ENCODE results near the gene CNPPD1. TPM values are rescaled to one million over a fixed set of nuclear protein-coding genes. Genes with fewer than 3 reads are reported as not detected.

Gene CNPPD1
- total RNA-seq, 1 experiment from 2014 or later: 33.9 TPM

DNA sequence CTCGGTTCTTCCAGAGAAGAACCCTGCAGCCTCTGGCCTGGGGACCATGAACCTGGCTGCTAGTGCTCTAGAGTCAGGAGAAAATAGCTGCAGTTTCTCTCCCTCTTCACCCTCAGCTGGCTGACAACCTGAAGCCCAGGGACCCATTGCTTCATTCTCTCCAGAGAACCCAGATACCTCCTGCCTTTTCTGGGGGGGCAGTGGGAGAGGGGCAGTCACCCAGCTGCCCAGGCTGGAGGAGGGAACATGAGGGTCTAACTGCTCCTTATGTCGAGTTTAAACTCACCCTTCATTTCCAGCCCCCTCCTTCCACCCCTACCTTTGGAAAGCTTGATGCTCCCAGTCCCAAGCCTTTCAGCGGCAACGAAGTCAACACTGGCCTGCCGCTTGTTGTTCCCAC lies 22.2 kb upstream of the CNPPD1 start:
- POLR2A ChIA-PET: interaction anchor here (1.1 to 1.2 kb wide), 2 partner anchors 23 to 33 kb away, joined by 3 to 5 read pairs; no protein-coding TSS in a partner anchor
- TF ChIP-seq, protein P1, sequence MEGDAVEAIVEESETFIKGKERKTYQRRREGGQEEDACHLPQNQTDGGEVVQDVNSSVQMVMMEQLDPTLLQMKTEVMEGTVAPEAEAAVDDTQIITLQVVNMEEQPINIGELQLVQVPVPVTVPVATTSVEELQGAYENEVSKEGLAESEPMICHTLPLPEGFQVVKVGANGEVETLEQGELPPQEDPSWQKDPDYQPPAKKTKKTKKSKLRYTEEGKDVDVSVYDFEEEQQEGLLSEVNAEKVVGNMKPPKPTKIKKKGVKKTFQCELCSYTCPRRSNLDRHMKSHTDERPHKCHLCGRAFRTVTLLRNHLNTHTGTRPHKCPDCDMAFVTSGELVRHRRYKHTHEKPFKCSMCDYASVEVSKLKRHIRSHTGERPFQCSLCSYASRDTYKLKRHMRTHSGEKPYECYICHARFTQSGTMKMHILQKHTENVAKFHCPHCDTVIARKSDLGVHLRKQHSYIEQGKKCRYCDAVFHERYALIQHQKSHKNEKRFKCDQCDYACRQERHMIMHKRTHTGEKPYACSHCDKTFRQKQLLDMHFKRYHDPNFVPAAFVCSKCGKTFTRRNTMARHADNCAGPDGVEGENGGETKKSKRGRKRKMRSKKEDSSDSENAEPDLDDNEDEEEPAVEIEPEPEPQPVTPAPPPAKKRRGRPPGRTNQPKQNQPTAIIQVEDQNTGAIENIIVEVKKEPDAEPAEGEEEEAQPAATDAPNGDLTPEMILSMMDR (IDR thresholded peaks at IDR 0.05; ENCODE audit: unreplicated experiment): no peak
- no peaks in the 10 kb centered on the region for H3K36me3 Mint-ChIP-seq (ENCODE audit: insufficient read depth, unreplicated experiment)
- BruUV-seq (replicated peaks): no TSS peak
- CTCF ChIA-PET: interaction anchor here (1.0 to 1.2 kb wide), 2 partner anchors 40 to 96 kb away, joined by 3 read pairs; no protein-coding TSS in a partner anchor
- H3K27me3 Mint-ChIP-seq (ENCODE audit: insufficient read depth, unreplicated experiment): no peaks in the 10 kb centered on the region
- no peaks in the 10 kb centered on the region for H3K9me3 Mint-ChIP-seq (ENCODE audit: unreplicated experiment)
- H3K4me1 Mint-ChIP-seq (ENCODE audit: insufficient read depth, unreplicated experiment): no peaks in the 10 kb centered on the region
- no peak for DNase-seq (ENCODE audit: unreplicated experiment)
- H3K27ac Mint-ChIP-seq (ENCODE audit: low read depth, unreplicated experiment): no peak overlapping the region
- no peak overlapping the region for H3K4me3 Mint-ChIP-seq (ENCODE audit: unreplicated experiment)
- intact Hi-C loops (cut with micrococcal nuclease): no loop called here

DNA sequence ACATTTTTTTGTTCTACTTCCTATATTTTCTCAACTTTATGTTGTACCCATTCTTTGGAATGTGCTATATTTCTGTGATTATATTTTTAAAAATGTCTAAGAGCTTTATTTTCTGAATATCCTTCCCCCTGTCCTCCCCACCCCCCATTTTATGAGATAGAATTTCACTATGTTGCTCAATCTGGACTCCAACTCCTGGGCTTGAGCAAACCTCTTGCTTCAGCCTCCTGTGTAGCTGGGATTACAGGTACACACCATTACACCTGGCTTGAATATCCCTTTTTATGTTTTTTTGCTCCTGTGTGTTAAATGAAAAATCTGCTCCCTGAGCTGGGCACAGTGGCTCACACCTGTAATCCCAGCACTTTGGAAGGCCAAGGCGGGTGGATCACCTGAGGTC lies 20.7 kb upstream of the CNPPD1 start:
- Mint-ChIP-seq H3K27ac (ENCODE audit: low read depth, unreplicated experiment) (no peak overlapping the region), H3K9me3 (ENCODE audit: unreplicated experiment) (no peaks in the 10 kb centered on the region), H3K27me3 (ENCODE audit: insufficient read depth, unreplicated experiment) (no peaks in the 10 kb centered on the region), H3K4me3 (ENCODE audit: unreplicated experiment) (no peak overlapping the region), H3K4me1 (ENCODE audit: insufficient read depth, unreplicated experiment) (no peaks in the 10 kb centered on the region), H3K36me3 (ENCODE audit: insufficient read depth, unreplicated experiment) (no peaks in the 10 kb centered on the region)
- BruUV-seq (replicated peaks): no TSS peak
- intact Hi-C loops (cut with micrococcal nuclease): no loop called here
- ChIA-PET POLR2A (interaction anchor here (0.6 to 1.6 kb wide), 5 partner anchors 9 to 103 kb away, joined by 3 to 10 read pairs (median 3); partner anchors contain the start of gene ZFAND2B), CTCF (interaction anchor here (0.6 to 1.1 kb wide), 5 partner anchors 21 to 319 kb away, joined by 3 read pairs; no protein-coding TSS in a partner anchor)
- TF ChIP-seq, protein P1 (IDR thresholded peaks at IDR 0.05; ENCODE audit: unreplicated experiment): no peak
- DNase-seq (ENCODE audit: unreplicated experiment): no peak

DNA sequence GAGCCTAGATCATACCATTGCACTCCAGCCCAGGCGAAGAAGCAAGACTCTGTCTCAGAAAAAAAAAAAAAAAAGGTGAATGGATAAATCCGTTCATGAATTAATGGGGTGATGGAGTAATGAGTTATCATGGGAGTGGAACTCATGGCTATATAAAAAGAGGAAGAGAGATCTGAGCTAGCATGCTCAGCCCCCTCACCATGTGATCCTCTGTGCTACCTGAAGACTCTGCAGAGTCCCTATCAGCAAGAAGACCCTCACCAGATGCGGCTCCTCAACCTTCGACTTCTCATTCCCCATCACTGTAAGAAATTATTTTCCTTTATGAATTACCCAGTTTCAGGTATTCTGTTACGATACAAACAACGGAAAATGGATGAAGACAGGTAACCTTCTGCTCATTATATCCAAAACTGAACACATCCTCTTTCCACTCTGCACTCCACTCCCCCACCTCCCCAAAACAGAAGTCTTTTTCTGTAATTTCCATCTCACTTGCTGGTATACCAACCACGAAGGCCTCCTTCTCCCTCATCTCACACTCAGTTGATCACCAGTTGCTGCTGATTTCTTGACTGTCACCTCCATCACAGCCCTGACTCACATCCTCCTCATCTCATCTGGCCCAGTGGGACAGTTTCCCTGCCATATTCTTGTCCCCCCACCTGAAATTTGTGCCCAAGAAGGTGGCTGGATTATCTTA lies 10.2 kb upstream of the CNPPD1 start:
- Mint-ChIP-seq H3K4me3 (ENCODE audit: unreplicated experiment) (no peak overlapping the region), H3K9me3 (ENCODE audit: unreplicated experiment) (no peaks in the 10 kb centered on the region), H3K36me3 (ENCODE audit: insufficient read depth, unreplicated experiment) (peaks cover 21% of the 10 kb centered on the region), H3K27ac (ENCODE audit: low read depth, unreplicated experiment) (no peak overlapping the region), H3K4me1 (ENCODE audit: insufficient read depth, unreplicated experiment) (no peaks in the 10 kb centered on the region), H3K27me3 (ENCODE audit: insufficient read depth, unreplicated experiment) (no peaks in the 10 kb centered on the region)
- BruUV-seq (replicated peaks): no TSS peak
- ChIA-PET CTCF (no interaction called here), POLR2A (interaction anchor here (2.1 to 2.3 kb wide), 2 partner anchors 10 to 20 kb away, joined by 5 read pairs; partner anchors contain the start of genes CNPPD1 and ZFAND2B)
- TF ChIP-seq, protein P1 (IDR thresholded peaks at IDR 0.05; ENCODE audit: unreplicated experiment): no peak
- intact Hi-C loops (cut with micrococcal nuclease): no loop called here
- no peak for DNase-seq (ENCODE audit: unreplicated experiment)

DNA sequence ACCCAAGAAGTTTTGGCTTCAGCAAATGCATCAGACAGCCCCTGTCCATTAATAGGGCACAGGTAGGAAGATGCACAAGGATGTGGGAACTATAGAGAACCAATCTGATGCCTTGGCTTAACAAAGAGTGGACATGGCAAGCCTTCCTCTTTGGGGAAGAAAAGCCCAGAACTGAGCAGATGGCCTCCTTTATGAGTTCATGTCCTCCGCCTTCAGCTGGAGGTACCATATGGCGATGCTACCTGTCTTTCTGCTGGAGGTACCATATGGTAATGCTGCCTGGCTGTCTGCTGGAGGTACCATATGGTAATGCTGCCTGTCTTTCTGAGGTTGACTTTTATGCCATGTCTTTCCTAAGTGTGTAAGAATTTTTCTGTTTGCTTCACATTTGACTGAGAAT lies 7.4 kb upstream of the CNPPD1 start:
- H3K9me3 Mint-ChIP-seq (ENCODE audit: unreplicated experiment): no peaks in the 10 kb centered on the region
- intact Hi-C loops (cut with micrococcal nuclease): no loop called here
- CTCF ChIA-PET: interaction anchor here (2.6 kb wide), 1 partner anchor 8 kb away, joined by 12 read pairs; no protein-coding TSS in a partner anchor
- no peaks in the 10 kb centered on the region for H3K27me3 Mint-ChIP-seq (ENCODE audit: insufficient read depth, unreplicated experiment)
- peaks cover 35% of the 10 kb centered on the region for H3K36me3 Mint-ChIP-seq (ENCODE audit: insufficient read depth, unreplicated experiment)
- no peak for DNase-seq (ENCODE audit: unreplicated experiment)
- POLR2A ChIA-PET: no interaction called here
- no peak overlapping the region for H3K27ac Mint-ChIP-seq (ENCODE audit: low read depth, unreplicated experiment)
- H3K4me1 Mint-ChIP-seq (ENCODE audit: insufficient read depth, unreplicated experiment): no peaks in the 10 kb centered on the region
- no TSS peak for BruUV-seq (replicated peaks)
- H3K4me3 Mint-ChIP-seq (ENCODE audit: unreplicated experiment): no peak overlapping the region
- TF ChIP-seq, protein P1 (IDR thresholded peaks at IDR 0.05; ENCODE audit: unreplicated experiment): no peak

Measured in MCF 10A (cell line).